ENCODE results near the gene CBLL2. TPM values are rescaled to one million over a fixed set of nuclear protein-coding genes. Genes with fewer than 3 reads are reported as not detected.
"Not testable (repeated sequence)": the region's sequence is repeated elsewhere in the genome, so short reads cannot be mapped to it uniquely, and the experiment has no call there.

The CBLL2 gene
- total RNA-seq = not detected

- Mint-ChIP-seq H3K36me3 (ENCODE audit: low read depth) (no peaks in the 10 kb centered on the region), H3K4me1 (no peaks in the 10 kb centered on the region), H3K9me3 (ENCODE audit: low read depth) (no peaks in the 10 kb centered on the region), H3K27me3 (peaks cover 1% of the 10 kb centered on the region), H3K27ac (no peak within 1 kb of the TSS), H3K4me3 (no peak within 1 kb of the TSS)
- DNase-seq = no peak
- CTCF ChIA-PET = no interaction called here
- intact Hi-C loops (cut with DNase I, micrococcal nuclease) = no loop called here
- no peak for ATAC-seq
- POLR2A ChIA-PET = no interaction called here
Observed at GRCh38 chrX:22272613-22273012, at the start of gene CBLL2. Gene CBLL2 (plus strand): TSS chrX:22272913. CDS start chrX:22272992, 79 bp downstream.

- ChIA-PET CTCF (no interaction called here), POLR2A (no interaction called here)
- ATAC-seq = no peak
- Mint-ChIP-seq H3K4me1 (no peaks in the 10 kb centered on the region), H3K27me3 (peaks cover 2% of the 10 kb centered on the region), H3K36me3 (ENCODE audit: low read depth) (no peaks in the 10 kb centered on the region), H3K9me3 (ENCODE audit: low read depth) (no peaks in the 10 kb centered on the region), H3K4me3 (no peak overlapping the region), H3K27ac (no peak overlapping the region)
- intact Hi-C loops (cut with DNase I, micrococcal nuclease) = no loop called here
- no peak for DNase-seq
Observed at GRCh38 chrX:22234380-22234779, 38.3 kb upstream of the CBLL2 start.

GRCh38 chrX:22237479-22237878 lies 35.2 kb upstream of the CBLL2 start:
- H3K27me3 Mint-ChIP-seq = peaks cover 2% of the 10 kb centered on the region
- intact Hi-C loops (cut with DNase I, micrococcal nuclease) = no loop called here

GRCh38 chrX:22246620-22247019 lies 26.1 kb upstream of the CBLL2 start:
- no peaks in the 10 kb centered on the region for H3K4me1 Mint-ChIP-seq
- no peaks in the 10 kb centered on the region for H3K9me3 Mint-ChIP-seq (ENCODE audit: low read depth)
- H3K4me3 Mint-ChIP-seq = no peak overlapping the region
- ATAC-seq (no peak), DNase-seq (no peak)
- no peaks in the 10 kb centered on the region for H3K27me3 Mint-ChIP-seq
- no peaks in the 10 kb centered on the region for H3K36me3 Mint-ChIP-seq (ENCODE audit: low read depth)
- ChIA-PET CTCF (no interaction called here), POLR2A (no interaction called here)
- H3K27ac Mint-ChIP-seq = no peak overlapping the region
- intact Hi-C loops (cut with DNase I, micrococcal nuclease) = no loop called here

More at GRCh38 chrX:22237479-22237878, 35.2 kb upstream of the CBLL2 start:
- H3K4me3 Mint-ChIP-seq = no peak overlapping the region
- H3K9me3 Mint-ChIP-seq (ENCODE audit: low read depth) = no peaks in the 10 kb centered on the region
- no peak overlapping the region for H3K27ac Mint-ChIP-seq
- no peak for ATAC-seq
- no peaks in the 10 kb centered on the region for H3K36me3 Mint-ChIP-seq (ENCODE audit: low read depth)
- ChIA-PET POLR2A (no interaction called here), CTCF (no interaction called here)
- no peak for DNase-seq
- H3K4me1 Mint-ChIP-seq = no peaks in the 10 kb centered on the region

- intact Hi-C loops (cut with DNase I, micrococcal nuclease) = no loop called here
- no peaks in the 10 kb centered on the region for H3K27me3 Mint-ChIP-seq
- H3K4me1 Mint-ChIP-seq = no peaks in the 10 kb centered on the region
- DNase-seq = no peak
- no peak overlapping the region for H3K4me3 Mint-ChIP-seq
- ChIA-PET CTCF (interaction anchor here (0.5 kb wide), 1 partner anchor 545 kb away, joined by 3 read pairs; no protein-coding TSS in a partner anchor), POLR2A (no interaction called here)
- H3K27ac Mint-ChIP-seq = no peak overlapping the region
- H3K36me3 Mint-ChIP-seq (ENCODE audit: low read depth) = no peaks in the 10 kb centered on the region
- ATAC-seq = no peak
- no peaks in the 10 kb centered on the region for H3K9me3 Mint-ChIP-seq (ENCODE audit: low read depth)
Observed at GRCh38 chrX:22247169-22247568, 25.5 kb upstream of the CBLL2 start.

- DNase-seq (no peak), ATAC-seq (no peak)
- Mint-ChIP-seq H3K36me3 (ENCODE audit: low read depth) (no peaks in the 10 kb centered on the region), H3K27me3 (no peaks in the 10 kb centered on the region), H3K4me1 (no peaks in the 10 kb centered on the region), H3K27ac (no peak overlapping the region), H3K4me3 (no peak overlapping the region), H3K9me3 (ENCODE audit: low read depth) (no peaks in the 10 kb centered on the region)
- intact Hi-C loops (cut with DNase I, micrococcal nuclease) = no loop called here
- ChIA-PET POLR2A (no interaction called here), CTCF (no interaction called here)
Observed at GRCh38 chrX:22248401-22248800, 24.3 kb upstream of the CBLL2 start.

- intact Hi-C loops (cut with DNase I, micrococcal nuclease) = no loop called here
- Mint-ChIP-seq H3K36me3 (ENCODE audit: low read depth) (no peaks in the 10 kb centered on the region), H3K4me3 (no peak overlapping the region), H3K27me3 (no peaks in the 10 kb centered on the region), H3K4me1 (no peaks in the 10 kb centered on the region), H3K27ac (no peak overlapping the region), H3K9me3 (ENCODE audit: low read depth) (no peaks in the 10 kb centered on the region)
- ChIA-PET POLR2A (no interaction called here), CTCF (no interaction called here)
- no peak for ATAC-seq
- no peak for DNase-seq
Observed at GRCh38 chrX:22249371-22249770, 23.3 kb upstream of the CBLL2 start.

- H3K4me1 Mint-ChIP-seq = no peaks in the 10 kb centered on the region
- no peak overlapping the region for H3K4me3 Mint-ChIP-seq
- POLR2A ChIA-PET = no interaction called here
Observed at GRCh38 chrX:22268706-22269105, 4.0 kb upstream of the CBLL2 start.

GRCh38 chrX:22273714-22274317 lies 1.1 kb downstream of the CBLL2 start:
- ATAC-seq = no peak
- ChIA-PET POLR2A (no interaction called here), CTCF (no interaction called here)
- no peak overlapping the region for H3K27ac Mint-ChIP-seq
- no peak overlapping the region for H3K4me3 Mint-ChIP-seq
- no peaks in the 10 kb centered on the region for H3K4me1 Mint-ChIP-seq
- intact Hi-C loops (cut with DNase I, micrococcal nuclease) = no loop called here
- no peaks in the 10 kb centered on the region for H3K9me3 Mint-ChIP-seq (ENCODE audit: low read depth)
- no peak for DNase-seq
- H3K36me3 Mint-ChIP-seq (ENCODE audit: low read depth) = no peaks in the 10 kb centered on the region
- H3K27me3 Mint-ChIP-seq = peaks cover 1% of the 10 kb centered on the region

More at GRCh38 chrX:22268706-22269105, 4.0 kb upstream of the CBLL2 start:
- Mint-ChIP-seq H3K9me3 (ENCODE audit: low read depth) (no peaks in the 10 kb centered on the region), H3K27me3 (no peaks in the 10 kb centered on the region), H3K27ac (no peak overlapping the region), H3K36me3 (ENCODE audit: low read depth) (no peaks in the 10 kb centered on the region)
- intact Hi-C loops (cut with DNase I, micrococcal nuclease) = no loop called here
- ATAC-seq (no peak), DNase-seq (no peak)
- CTCF ChIA-PET = no interaction called here

- POLR2A ChIA-PET = no interaction called here
- CTCF ChIA-PET = interaction anchor here (0.6 kb wide), 1 partner anchor 123 kb away, joined by 3 read pairs; no protein-coding TSS in a partner anchor
- H3K27ac Mint-ChIP-seq = no peak overlapping the region
- DNase-seq (no peak), ATAC-seq (no peak)
- no peaks in the 10 kb centered on the region for H3K4me1 Mint-ChIP-seq
- peaks cover 1% of the 10 kb centered on the region for H3K27me3 Mint-ChIP-seq
- H3K36me3 Mint-ChIP-seq (ENCODE audit: low read depth) = no peaks in the 10 kb centered on the region
- no peak overlapping the region for H3K4me3 Mint-ChIP-seq
- H3K9me3 Mint-ChIP-seq (ENCODE audit: low read depth) = no peaks in the 10 kb centered on the region
- intact Hi-C loops (cut with DNase I, micrococcal nuclease) = no loop called here
Observed at GRCh38 chrX:22276781-22277180, 4.1 kb downstream of the CBLL2 start.

- Mint-ChIP-seq H3K4me1 (no peaks in the 10 kb centered on the region), H3K9me3 (ENCODE audit: low read depth) (no peaks in the 10 kb centered on the region), H3K27me3 (peaks cover 1% of the 10 kb centered on the region), H3K27ac (no peak overlapping the region), H3K36me3 (ENCODE audit: low read depth) (no peaks in the 10 kb centered on the region), H3K4me3 (no peak overlapping the region)
- ChIA-PET CTCF (no interaction called here), POLR2A (no interaction called here)
- DNase-seq (no peak), ATAC-seq (no peak)
- intact Hi-C loops (cut with DNase I, micrococcal nuclease) = no loop called here
Observed at GRCh38 chrX:22278375-22278774, 5.7 kb downstream of the CBLL2 start.

GRCh38 chrX:22289209-22289608 lies 16.5 kb downstream of the CBLL2 start:
- DNase-seq; POLR2A ChIA-PET; ATAC-seq; H3K27me3 Mint-ChIP-seq; intact Hi-C loops (cut with DNase I, micrococcal nuclease); H3K36me3 Mint-ChIP-seq (ENCODE audit: low read depth); H3K4me1 Mint-ChIP-seq; H3K27ac Mint-ChIP-seq; H3K4me3 Mint-ChIP-seq; CTCF ChIA-PET; H3K9me3 Mint-ChIP-seq (ENCODE audit: low read depth): not testable (repeated sequence)

- Mint-ChIP-seq H3K4me3 (no peak overlapping the region), H3K36me3 (ENCODE audit: low read depth) (no peaks in the 10 kb centered on the region), H3K9me3 (ENCODE audit: low read depth) (no peaks in the 10 kb centered on the region), H3K4me1 (no peaks in the 10 kb centered on the region), H3K27me3 (peaks cover 2% of the 10 kb centered on the region), H3K27ac (no peak overlapping the region)
- intact Hi-C loops (cut with DNase I, micrococcal nuclease) = no loop called here
- CTCF ChIA-PET = no interaction called here
- DNase-seq (no peak), ATAC-seq (no peak)
- POLR2A ChIA-PET = no interaction called here
Observed at GRCh38 chrX:22296871-22297270, 24.2 kb downstream of the CBLL2 start.

Data from activated CD4-positive, alpha-beta T cell treated with anti-CD3 and anti-CD28 coated beads for 36 hours (primary cell).